DMS153 treated with DMSO at 0.1 percent for 48 hours (cell line): ENCODE results near the gene SPATA46.

Experiments used
- DNase-seq: peaks from one replicate; lab custom pipeline; 2025; ENCODE audit not compliant: unreplicated experiment; lab: John Stamatoyannopoulos, UW

The SPATA46 gene

DNA sequence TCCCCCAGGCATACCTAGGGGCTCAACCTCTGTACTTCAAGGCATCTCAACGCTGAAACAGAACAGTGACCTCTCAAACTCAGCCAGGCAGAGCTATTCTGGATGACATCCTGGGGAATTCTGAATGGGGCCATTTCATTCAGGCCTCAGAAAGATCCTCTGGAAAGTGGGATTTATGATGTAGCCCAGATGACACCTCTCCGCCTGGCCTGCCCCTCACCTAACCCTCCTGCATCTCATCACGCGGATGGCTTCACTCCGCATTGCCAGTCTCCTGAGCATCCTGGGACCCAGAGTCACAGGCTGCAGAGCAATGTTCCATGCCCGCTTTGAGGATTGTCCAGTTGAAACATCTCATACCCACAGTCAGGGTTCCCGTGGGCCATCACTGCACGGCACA is 1.2 kb downstream of the SPATA46 start:
- DNase-seq = no peak

DNA sequence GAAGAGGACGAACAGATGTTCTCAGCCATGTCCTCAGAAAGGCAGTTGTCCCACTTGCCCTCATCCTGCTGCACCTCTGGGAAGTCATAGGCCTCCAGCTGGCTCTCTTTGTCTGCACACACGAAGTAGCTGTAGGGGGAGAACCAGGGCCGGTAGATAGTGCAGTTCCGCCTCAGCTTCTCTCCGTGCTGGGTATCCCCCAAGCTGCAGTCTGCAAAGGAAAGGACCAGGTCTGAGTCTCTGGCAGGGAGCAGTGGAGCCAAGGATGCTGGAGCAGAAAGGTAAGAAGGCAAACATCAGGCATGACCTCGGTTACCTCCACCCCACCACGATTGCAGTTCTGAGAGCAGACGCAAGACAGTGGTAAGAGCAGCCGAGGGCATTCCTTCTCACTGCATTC is 2.2 kb downstream of the SPATA46 start:
- DNase-seq = no peak

DNA sequence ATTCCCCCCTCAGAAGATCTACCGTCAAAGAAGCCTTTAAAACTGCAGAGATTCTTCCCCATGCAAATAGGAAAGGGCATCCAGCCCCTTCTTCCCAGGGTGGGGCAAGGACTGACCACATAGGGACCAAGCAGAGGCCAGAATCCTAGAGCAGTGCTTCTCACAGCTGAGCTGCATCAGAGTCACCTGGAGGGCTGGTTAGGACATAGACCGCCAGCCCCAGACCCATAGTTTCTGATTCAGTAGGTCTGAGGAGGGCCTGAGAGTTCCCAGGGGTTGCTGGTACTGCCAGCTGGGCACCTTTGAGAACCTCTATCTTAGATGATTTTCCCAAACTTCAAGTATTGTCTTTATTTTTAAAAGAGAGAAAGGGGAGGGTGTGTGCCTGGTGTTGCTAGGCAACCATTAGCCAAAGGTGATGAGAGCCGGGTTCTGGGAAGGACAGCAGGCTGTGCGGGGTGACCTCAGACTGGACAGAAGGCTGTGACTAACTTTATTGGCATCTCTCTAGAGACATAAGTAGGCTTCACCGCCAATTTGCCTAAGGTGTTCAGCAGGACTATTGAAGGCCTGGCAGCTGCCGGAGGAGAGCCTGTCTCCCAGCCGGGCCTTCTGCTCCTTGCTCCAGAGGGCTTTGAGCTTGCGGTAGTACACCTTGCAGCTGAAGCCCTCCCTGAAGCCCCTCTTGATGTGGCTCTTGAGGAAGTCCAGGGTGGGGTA is 3.0 kb downstream of the SPATA46 start:
- DNase-seq = no peak

DNA sequence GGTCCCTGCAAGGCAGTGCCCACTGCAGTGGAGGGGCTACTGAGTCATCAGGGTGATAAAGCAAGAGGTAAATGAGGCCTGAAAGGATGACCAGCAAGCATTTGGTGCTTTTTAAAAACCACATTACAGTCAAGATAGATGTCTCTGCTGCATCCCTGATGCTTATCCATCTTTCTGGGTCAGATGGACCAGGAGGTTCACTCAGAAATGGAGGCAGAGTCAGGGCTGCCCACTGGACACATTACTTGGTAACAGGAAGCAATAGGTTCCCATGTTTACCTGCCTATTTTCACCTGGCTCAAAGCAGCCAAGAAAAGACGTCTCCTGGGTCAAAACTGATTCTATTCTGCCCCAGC is 3.6 kb downstream of the SPATA46 start:
- no peak for DNase-seq

DNA sequence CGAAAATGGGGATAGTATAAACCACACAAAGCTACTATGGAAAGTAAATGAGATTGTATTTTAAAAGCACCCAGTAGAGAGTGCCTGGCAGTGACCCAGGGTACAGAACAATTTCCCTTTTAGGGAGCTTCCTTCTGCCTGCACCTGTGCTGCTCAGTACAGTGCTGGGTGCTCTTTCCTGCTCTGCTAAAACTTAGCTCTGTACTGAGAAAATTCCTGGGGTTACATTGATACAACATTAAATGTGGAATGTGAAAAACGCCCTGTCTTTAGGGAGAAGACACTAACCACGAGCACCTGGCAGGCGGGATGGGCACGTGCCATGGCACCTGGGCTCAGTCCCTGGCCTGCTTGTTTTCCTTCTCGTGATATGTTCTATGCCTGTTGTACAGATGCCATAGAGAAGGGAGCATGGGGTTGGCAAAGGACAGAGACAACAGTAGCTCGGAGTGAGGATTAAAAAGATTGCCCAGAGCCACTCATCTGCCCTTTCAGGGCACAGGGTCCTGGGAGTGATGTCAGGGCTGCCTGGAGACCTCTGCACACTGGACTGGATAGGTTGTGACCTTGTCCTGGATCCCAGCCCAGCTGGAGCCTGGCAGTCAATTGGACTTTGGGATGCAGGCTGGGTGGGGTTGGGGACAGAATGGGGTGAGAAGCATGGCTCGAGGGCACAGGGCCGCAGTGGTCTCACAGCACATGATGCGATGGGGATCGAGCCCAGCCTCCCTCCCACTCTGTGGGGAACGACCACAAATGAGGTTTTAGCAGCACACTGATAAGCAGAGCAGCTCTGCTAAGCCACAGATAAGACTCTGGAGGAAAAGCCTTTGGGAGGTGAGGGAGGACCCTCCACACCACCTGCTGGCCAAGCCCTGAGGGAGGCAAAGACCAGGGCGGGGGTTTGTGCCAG is 4.2 kb downstream of the SPATA46 start:
- no peak for DNase-seq

DNA sequence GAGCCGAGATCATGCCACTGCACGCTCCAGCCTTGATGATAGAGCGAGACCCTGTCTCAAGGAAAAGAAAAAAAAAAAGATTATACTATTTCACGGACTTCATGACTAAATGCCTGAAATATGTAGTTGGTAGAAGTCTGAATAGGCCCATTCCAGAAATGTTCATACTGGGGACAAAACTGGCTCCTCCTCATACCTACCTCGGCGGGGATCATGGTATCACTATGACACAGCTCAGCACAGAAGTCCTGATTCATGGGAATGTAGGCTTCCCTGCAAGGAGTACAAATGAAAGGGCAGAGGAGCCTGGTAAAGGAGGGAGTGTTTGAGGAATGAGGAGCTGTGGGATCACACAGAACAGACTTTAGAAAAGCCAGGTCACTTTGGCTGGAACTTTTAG is 5.0 kb downstream of the SPATA46 start:
- no peak for DNase-seq

DNA sequence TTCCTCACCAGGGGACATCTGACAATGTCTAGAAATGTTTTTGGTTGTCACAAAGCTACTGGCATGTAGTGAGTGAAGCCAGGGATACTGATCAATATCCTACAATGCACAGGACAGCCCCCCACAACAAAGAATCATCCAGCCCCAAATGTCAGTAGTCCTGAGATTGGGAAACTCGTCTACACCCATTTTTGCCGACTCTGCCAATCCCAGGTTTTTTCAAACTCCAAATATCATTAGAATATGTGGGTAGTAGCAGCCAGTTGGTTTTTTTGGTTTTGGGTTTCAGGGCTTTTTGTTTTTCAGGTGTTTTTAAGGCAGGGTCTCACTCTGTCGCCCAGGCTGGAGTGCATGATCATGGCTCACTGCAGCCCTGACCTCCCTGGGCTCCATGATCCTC is 5.9 kb downstream of the SPATA46 start:
- no peak for DNase-seq

DNA sequence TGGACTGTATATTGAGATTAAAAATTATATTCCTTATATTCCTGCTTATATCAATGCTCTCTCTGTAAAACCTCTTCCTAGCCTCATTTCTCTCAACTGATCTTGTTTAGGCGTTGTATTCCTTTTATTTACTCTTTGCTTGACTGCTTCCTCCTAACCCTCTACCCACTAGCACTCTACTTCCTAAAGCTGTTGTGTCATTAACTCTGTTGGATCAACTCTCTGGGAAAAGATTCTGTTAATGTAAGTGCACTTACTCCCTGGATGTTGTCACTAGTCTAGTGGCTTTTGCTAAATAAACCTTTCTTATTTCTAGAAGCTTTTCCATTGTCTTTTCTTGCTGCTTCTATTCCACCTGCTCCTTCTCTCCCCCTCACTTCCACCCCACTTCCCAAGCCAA is 6.5 kb downstream of the SPATA46 start:
- no peak for DNase-seq

DNA sequence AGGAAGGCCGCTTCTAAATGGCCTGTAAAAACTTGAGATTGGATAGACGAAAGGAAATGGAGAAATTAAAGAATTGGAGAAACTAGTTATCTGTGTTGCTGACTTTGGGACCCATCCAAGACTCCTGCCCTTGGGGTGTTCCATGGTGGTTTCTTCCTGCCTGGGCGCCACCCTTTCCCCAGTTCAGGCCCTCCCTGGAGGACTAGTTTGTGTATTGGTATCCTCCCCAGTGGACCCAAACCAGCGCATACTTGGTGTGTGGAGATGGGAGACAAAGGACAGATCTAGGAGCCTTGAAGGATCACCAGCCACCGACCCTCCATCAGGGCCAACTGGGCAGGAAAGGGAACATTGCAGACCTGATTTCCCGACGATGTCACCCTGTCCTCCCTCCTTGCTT is 7.1 kb downstream of the SPATA46 start:
- DNase-seq = no peak

DNA sequence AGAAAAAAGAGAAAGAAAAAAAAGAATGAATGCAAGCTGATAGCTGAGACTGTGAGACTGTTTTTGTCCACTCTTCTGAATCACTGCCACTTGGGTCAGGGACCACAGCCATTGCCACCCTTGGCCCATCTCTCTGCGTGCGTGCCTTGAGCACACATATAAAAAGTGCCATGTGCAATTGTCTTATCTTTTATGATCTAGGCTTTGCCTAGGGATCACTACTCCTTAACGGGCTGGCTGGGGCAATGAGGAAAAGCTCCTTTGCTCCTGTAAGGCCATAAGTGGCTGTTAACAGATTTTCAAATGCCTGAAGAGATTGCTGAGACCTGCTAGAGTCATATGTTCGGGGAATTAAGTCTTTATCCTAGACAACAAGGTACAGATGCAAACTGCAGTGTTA is 8.2 kb downstream of the SPATA46 start:
- DNase-seq = no peak

DNA sequence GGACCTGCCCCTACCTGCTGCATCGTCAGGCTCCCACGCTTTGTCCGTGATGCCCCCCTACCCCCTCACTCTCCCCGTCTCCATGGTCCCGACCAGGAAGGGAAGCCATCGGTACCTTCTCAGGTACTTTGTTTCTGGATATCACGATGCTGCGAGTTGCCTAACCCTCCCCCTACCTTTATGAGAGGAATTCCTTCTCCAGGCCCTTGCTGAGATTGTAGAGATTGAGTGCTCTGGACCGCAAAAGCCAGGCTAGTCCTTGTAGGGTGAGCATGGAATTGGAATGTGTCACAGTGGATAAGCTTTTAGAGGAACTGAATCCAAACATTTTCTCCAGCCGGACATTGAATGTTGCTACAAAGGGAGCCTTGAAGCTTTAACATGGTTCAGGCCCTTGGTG is 8.9 kb downstream of the SPATA46 start:
- no peak for DNase-seq

DNA sequence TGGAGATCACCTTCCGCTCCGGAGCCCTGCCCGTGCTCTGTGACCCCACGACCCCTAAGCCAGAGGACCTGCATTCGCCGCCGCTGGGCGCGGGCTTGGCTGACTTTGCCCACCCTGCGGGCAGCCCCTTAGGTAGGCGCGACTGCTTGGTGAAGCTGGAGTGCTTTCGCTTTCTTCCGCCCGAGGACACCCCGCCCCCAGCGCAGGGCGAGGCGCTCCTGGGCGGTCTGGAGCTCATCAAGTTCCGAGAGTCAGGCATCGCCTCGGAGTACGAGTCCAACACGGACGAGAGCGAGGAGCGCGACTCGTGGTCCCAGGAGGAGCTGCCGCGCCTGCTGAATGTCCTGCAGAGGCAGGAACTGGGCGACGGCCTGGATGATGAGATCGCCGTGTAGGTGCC is 9.6 kb downstream of the SPATA46 start:
- no peak for DNase-seq

DNA sequence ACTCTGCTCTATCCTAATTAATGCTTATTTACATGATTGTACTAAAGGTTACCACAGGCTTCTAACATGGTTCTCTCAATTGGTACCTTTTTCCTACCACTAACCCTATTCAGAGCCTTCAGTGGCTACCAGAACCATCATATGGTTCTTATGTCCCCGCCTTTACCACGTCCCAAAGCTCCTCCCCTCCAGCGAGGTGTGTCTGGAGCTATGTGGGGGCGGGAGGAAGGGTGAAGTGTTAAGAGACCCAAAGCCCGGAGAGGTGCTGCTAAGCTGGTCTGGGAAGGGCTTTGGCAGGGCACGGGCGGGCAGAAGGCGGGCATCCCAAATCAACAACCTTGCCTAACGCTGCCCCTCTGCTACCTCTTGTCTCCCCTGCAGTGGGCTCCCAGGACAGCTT is 10.0 kb downstream of the SPATA46 start:
- no peak for DNase-seq

DNA sequence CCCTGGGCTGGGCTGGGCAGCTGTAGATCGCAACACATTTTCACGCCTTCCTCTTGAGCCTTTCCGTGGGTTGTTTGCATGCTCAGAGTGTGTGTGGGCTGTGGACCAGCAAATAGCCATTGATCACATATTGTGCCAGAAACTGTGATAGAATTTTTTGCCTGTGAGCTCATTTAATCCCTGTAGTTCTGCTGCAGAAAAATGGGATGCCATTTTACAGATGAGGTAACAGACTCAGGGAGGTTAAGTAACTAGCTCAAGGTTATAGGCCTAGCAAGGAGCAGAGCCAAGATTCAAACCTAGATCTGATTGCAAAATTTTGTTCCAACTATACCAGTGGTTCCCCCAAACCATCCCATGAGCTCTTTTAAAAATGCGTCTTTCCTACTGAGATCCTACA is 10.5 kb downstream of the SPATA46 start:
- DNase-seq = no peak

DNA sequence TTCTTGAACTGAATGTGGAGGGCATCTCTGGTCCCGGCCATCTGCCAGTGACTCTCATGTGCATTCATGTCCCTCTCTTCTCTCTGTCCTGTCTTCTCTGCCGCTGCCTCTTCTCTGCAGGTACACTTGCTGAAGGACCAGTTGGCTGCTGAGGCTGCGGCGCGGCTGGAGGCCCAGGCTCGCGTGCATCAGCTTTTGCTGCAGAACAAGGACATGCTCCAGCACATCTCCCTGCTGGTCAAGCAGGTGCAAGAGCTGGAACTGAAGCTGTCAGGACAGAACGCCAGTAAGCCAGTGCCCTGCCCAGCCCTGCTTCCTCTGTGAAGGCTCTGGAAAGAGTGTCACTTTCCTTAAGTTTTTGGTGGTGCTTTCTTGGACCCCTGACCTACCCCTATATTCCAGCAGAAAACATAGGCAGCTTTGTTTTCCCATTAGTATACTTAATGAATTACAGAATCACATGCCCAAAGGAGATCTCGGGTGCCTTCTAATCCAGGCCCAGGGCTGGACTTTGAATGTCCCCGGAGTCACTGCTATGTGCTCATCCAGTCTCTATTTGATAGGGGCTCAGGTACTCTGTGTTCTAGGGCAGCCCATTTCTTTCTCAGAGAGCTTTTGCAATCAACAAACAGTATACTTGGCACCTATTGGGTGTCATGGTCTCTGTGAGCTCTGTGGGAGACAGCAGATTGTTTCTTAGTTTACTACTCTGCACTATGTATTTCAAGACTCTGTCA is 11.2 kb downstream of the SPATA46 start:
- no peak for DNase-seq

DNA sequence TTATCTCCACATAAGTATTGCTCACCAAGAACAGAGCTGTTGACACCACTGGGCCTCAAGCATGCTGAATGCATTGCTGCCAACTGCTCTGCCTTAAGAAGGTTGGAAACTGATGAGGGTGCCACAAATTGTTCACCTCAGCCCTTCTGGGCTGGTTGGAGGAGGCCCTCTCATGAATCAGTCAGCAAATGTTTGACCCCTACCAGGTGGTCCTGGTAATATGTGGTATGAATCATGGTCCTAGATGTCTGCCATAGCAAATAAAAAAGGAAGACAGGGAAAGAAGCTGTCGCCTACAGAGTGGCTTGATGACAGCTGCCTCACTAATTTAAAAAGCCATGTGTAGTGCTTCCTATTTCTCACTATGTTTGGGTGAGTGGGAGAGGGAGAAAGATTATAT is 12.2 kb downstream of the SPATA46 start:
- no peak for DNase-seq

DNA sequence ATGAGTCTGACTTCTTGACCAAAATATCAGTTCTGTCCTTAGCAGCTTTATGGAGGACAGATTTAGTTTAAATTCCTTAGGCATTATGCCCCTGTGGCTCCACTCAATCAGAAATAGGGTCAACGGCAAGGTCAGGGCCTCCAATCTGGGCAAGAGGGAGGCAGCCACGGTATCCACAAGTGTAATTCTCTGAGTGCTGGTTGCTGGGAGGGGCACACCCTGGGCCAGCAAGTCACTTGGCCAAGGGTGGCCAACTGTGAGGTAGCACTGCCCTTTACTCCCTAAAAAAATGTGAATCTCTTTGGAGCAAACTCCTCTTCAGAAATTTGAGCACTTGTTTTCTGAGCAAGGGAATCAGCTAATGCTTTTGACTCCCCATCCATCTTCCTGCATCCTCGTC is 12.8 kb downstream of the SPATA46 start:
- no peak for DNase-seq

DNA sequence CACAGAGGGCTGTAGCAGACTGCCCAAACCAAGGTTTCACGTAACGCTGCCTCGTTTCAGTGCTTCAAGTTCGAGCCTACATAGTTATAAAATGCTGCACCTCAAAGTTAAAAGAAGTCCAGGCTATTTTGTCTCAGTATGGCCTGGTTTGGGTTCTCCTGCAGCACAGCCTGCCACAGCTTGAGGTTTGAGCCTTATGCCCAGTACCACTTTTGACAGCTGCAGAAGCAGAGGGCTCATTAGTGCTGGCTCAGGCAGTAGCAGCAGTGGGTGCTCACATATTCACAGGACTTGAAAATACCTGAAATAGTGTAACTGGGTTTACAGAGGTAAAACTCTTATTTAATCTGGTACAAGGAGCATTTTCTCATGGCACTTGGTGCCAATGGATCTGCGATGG is 15.3 kb downstream of the SPATA46 start:
- no peak for DNase-seq

DNA sequence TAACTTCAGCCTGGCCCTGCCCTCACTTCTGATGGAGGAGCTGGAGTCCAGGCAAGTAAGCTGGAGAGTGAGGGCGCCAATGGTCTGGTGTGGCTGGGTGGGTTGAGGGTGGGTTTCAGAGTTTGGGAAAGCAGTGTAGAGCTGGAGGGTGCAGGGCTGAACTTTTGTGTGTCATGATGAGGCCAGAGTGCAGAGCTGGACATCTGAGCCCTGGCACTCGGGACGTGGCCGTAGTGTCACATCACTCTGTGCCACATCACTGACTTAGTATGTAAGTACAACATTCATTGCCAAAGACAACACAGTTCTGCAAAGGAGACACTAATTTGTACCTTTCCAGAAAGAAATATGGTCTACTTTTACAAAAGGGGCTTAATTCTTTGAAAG is 15.8 kb downstream of the SPATA46 start:
- no peak for DNase-seq

DNA sequence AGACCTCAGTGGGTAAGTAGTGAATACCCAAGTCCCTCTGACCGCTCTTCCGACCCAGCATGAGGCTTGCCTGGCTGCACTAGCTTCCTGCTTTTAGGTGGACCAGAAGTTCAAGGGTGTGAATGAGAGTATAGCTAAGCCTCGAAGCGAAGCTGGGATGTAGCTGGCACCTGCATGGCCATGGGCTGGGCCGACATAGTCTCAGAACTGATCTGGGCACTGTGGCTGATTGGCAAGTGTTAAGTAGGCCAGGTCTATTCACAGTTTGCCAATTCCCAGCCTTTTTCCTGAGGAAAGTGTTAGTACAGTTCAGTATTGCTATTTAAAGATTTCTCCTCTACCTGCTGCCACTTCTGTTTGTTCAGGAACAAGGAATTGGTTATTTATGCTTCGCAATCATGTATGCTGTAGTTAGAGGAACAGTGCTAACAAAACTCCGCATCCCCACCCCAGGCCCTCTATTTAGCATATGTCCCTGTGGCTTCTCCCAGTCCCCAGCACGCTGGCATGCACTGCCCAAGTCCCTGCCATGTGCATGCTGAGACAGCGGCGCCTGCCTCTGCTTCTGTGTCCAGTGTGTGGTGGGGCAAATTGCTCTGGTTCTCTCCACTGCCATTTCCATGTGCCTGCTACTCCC is 16.3 kb downstream of the SPATA46 start:
- DNase-seq = no peak

DNA sequence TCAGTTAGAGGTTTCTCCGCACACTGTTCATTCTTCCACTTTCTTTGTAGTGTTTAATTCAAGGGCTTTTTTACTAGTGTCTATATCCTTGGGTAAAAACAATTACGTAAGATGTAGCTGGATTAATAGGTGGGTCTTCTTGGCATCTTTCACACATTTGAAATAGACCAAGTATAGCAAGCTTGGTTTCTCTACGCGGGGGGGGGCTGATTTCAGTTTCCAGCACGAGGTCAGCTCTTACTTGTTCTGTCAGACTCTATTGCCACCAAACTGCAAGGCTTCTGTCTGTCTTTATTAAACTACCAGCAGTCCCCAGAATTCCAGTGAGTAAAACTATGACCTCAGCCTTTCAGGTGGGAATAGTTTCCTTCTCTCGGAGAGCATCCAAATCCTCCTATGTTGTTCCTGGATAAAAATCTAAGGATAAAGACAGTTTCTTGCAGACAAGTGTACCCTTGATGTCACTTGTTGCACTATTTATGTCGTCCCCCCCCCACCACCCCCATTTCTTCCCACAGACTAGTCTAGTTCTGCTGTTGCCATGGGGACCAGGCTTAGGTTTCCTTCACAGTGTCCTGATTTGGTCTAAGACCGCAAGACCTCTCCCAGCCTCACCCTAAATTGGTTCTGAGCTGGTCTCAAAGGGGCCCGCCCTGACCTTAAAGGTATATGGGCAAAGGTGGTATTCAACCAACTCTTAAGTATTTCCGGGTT is 17.0 kb downstream of the SPATA46 start:
- no peak for DNase-seq
